Measurements from ENCODE around the gene NSD2. TPM values are rescaled to one million over a fixed set of nuclear protein-coding genes. Genes with fewer than 3 reads are reported as not detected.

The NSD2 gene
- total RNA-seq, 1 experiment from 2014 or later, result 122 TPM

- TF ChIP-seq CTCF (IDR thresholded peaks at IDR 0.05; ENCODE audit: insufficient read depth in 1 of 2, low read depth in 1 of 2, low read length in 1 of 2, severe bottlenecking in 1 of 2, unreplicated experiment in 1 of 2), result no peak
- H3K4me1 Mint-ChIP-seq (ENCODE audit: low read depth, unreplicated experiment), result peaks cover 8% of the 10 kb centered on the region
- H3K27ac Mint-ChIP-seq (ENCODE audit: unreplicated experiment), result no peak overlapping the region
- Histone ChIP-seq H3K9me3 (no peaks in the 10 kb centered on the region), H3K27me3 (replicated peaks; ENCODE audit: control insufficient read depth, insufficient read depth, low read length) (no peaks in the 10 kb centered on the region), H3K36me3 (ENCODE audit: control insufficient read depth, insufficient read depth, low read length) (peaks cover 3% of the 10 kb centered on the region), H3K4me1 (peaks cover 16% of the 10 kb centered on the region), H3K4me3 (ENCODE audit: low read depth, low read length) (no peak overlapping the region)
- no peak for DNase-seq
- POLR2A ChIA-PET, result interaction anchor here (0.6 to 1.3 kb wide), 3 partner anchors 11 to 142 kb away, joined by 3 to 5 read pairs (median 5); partner anchors contain the start of gene NSD2
- H3K36me3 Mint-ChIP-seq (ENCODE audit: insufficient read depth, unreplicated experiment), result peaks cover 61% of the 10 kb centered on the region
- no peak overlapping the region for H3K4me3 Mint-ChIP-seq (ENCODE audit: unreplicated experiment)
- CTCF ChIA-PET, result interaction anchor here (0.6 to 1.8 kb wide), 7 partner anchors 9 to 87 kb away, joined by 3 to 10 read pairs (median 5); no protein-coding TSS in a partner anchor
- H3K9me3 Mint-ChIP-seq (ENCODE audit: unreplicated experiment), result no peaks in the 10 kb centered on the region
- intact Hi-C loops (cut with micrococcal nuclease; ENCODE audit: unreplicated experiment), result no loop called here
- no TSS peak for BruUV-seq (replicated peaks)
- H3K27me3 Mint-ChIP-seq (ENCODE audit: insufficient read depth, unreplicated experiment), result no peaks in the 10 kb centered on the region
Measured at GRCh38 chr4:1900087-1900433, 28.9 kb downstream of the NSD2 start.

- intact Hi-C loops (cut with micrococcal nuclease; ENCODE audit: unreplicated experiment), result no loop called here
- Mint-ChIP-seq H3K4me1 (ENCODE audit: low read depth, unreplicated experiment) (peaks cover 8% of the 10 kb centered on the region), H3K36me3 (ENCODE audit: insufficient read depth, unreplicated experiment) (peaks cover 66% of the 10 kb centered on the region), H3K27ac (ENCODE audit: unreplicated experiment) (no peak overlapping the region), H3K27me3 (ENCODE audit: insufficient read depth, unreplicated experiment) (no peaks in the 10 kb centered on the region), H3K9me3 (ENCODE audit: unreplicated experiment) (no peaks in the 10 kb centered on the region), H3K4me3 (ENCODE audit: unreplicated experiment) (no peak overlapping the region)
- Histone ChIP-seq H3K4me3 (ENCODE audit: low read depth, low read length) (no peak overlapping the region), H3K36me3 (ENCODE audit: control insufficient read depth, insufficient read depth, low read length) (peaks cover 3% of the 10 kb centered on the region), H3K4me1 (peaks cover 16% of the 10 kb centered on the region), H3K9me3 (no peaks in the 10 kb centered on the region), H3K27me3 (replicated peaks; ENCODE audit: control insufficient read depth, insufficient read depth, low read length) (no peaks in the 10 kb centered on the region)
- POLR2A ChIA-PET, result interaction anchor here (0.6 to 1.3 kb wide), 2 partner anchors 30 to 142 kb away, joined by 5 read pairs; partner anchors contain the start of gene NSD2
- CTCF ChIA-PET, result interaction anchor here (0.6 to 1.8 kb wide), 4 partner anchors 9 to 37 kb away, joined by 3 to 8 read pairs (median 4); no protein-coding TSS in a partner anchor
- no peak for DNase-seq
- TSS peak; percentile 81 for BruUV-seq (replicated peaks)
- TF ChIP-seq CTCF (IDR thresholded peaks at IDR 0.05; ENCODE audit: insufficient read depth in 1 of 2, low read depth in 1 of 2, low read length in 1 of 2, severe bottlenecking in 1 of 2, unreplicated experiment in 1 of 2), result no peak
Measured at GRCh38 chr4:1900624-1901023, 29.4 kb downstream of the NSD2 start.

- Mint-ChIP-seq H3K36me3 (ENCODE audit: insufficient read depth, unreplicated experiment) (peaks cover 68% of the 10 kb centered on the region), H3K4me3 (ENCODE audit: unreplicated experiment) (no peak overlapping the region), H3K27me3 (ENCODE audit: insufficient read depth, unreplicated experiment) (no peaks in the 10 kb centered on the region), H3K4me1 (ENCODE audit: low read depth, unreplicated experiment) (peaks cover 8% of the 10 kb centered on the region), H3K9me3 (ENCODE audit: unreplicated experiment) (no peaks in the 10 kb centered on the region), H3K27ac (ENCODE audit: unreplicated experiment) (no peak overlapping the region)
- no TSS peak for BruUV-seq (replicated peaks)
- ChIA-PET CTCF (interaction anchor here (1.0 kb wide), 1 partner anchor 37 kb away, joined by 3 read pairs; no protein-coding TSS in a partner anchor), POLR2A (no interaction called here)
- Histone ChIP-seq H3K4me3 (ENCODE audit: low read depth, low read length) (no peak overlapping the region), H3K27me3 (replicated peaks; ENCODE audit: control insufficient read depth, insufficient read depth, low read length) (no peaks in the 10 kb centered on the region), H3K36me3 (ENCODE audit: control insufficient read depth, insufficient read depth, low read length) (peaks cover 3% of the 10 kb centered on the region), H3K4me1 (peaks cover 16% of the 10 kb centered on the region), H3K9me3 (no peaks in the 10 kb centered on the region)
- TF ChIP-seq CTCF (IDR thresholded peaks at IDR 0.05; ENCODE audit: insufficient read depth in 1 of 2, low read depth in 1 of 2, low read length in 1 of 2, severe bottlenecking in 1 of 2, unreplicated experiment in 1 of 2), result no peak
- DNase-seq, result no peak
- intact Hi-C loops (cut with micrococcal nuclease; ENCODE audit: unreplicated experiment), result no loop called here
Measured at GRCh38 chr4:1901127-1901526, 29.9 kb downstream of the NSD2 start.
